ENCODE data around the gene LAG3. TPM values are rescaled to one million over a fixed set of nuclear protein-coding genes. Genes with fewer than 3 reads are reported as not detected.

LAG3 gene
- total and polyA plus RNA-seq, 10 of the 15 experiments (the other 5 are each of a cell fraction or from before 2014, with no cell fraction given): 0.52 to 4.2 (median 1.0) TPM; not detected in 1

DNA sequence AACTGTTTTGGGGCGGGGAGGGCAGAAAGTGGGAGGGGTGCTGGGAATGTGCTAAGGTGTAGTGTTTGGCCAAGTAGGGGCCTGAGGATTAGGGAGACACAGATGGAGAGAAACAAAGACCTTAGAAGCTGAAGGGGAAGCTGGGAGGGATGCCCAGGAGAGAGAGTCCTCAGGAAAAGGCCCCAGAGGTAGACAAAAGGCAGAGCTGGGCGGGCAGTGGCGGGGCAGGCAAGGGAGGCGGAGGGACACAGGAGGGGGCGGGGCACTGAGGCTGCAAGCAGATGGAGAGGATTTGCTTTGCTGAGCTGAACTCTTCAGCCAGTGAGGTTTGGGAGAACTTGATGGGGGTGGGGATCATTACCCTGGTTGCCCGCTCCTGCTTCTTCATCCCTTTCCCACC, 3.3 kb upstream of the LAG3 start:
- TF ChIP-seq ETV6 (conservative IDR thresholded peaks at IDR 0.05 in 1 of 2, IDR thresholded peaks at IDR 0.05 in 1 of 2; ENCODE audit: borderline replicate concordance in 1 of 2, low read depth in 1 of 2) (no peak), TCF3 (IDR thresholded peaks at IDR 0.05; ENCODE audit: borderline replicate concordance, insufficient read depth, low read depth, low read length) (no peak), NFYB (IDR thresholded peaks at IDR 0.05; ENCODE audit: insufficient read depth, low read depth, low read length) (no peak), EGR1 (IDR thresholded peaks at IDR 0.05; ENCODE audit: borderline replicate concordance in 1 of 2, low read depth in 2 of 2, low read length in 2 of 2) (no peak), EP300 (IDR thresholded peaks at IDR 0.05; ENCODE audit: borderline replicate concordance in 1 of 2, control insufficient read depth in 1 of 2, low read depth in 2 of 2, low read length in 2 of 2) (no peak), RBBP5 (conservative IDR thresholded peaks at IDR 0.05) (no peak), POLR2AphosphoS2 (IDR thresholded peaks at IDR 0.05; ENCODE audit: low read depth, low read length) (no peak), NFXL1 (IDR thresholded peaks at IDR 0.05; ENCODE audit: borderline replicate concordance) (no peak)
- in situ Hi-C loops (cut with MboI) (no loop called here), intact Hi-C loops (cut with micrococcal nuclease; ENCODE audit: unreplicated experiment) (no loop called here)
- ChIA-PET POLR2A (interaction anchor here (0.6 to 1.5 kb wide), 3 partner anchors 10 to 247 kb away, joined by 3 to 4 read pairs (median 4); partner anchors contain the start of gene MLF2), SMC1A (ENCODE audit: uncharacterized antibody, unreplicated experiment) (interaction anchor here (1.7 kb wide), 1 partner anchor 10 kb away, joined by 5 read pairs; no protein-coding TSS in a partner anchor), CTCF (interaction anchor here (0.6 to 1.7 kb wide), 4 partner anchors 9 to 44 kb away, joined by 3 to 8 read pairs (median 4); partner anchors contain the start of gene MLF2), RAD21 (ENCODE audit: unreplicated experiment) (interaction anchor here (3.3 kb wide), 1 partner anchor 16 kb away, joined by 18 read pairs; the partner anchor contains the start of gene MLF2)
- 88% methylated on average over 3 of the region's 6 CpGs for WGBS (ENCODE audit: insufficient coverage, insufficient replicate concordance, low lambda C conversion rate, missing lambda C conversion rate)
- Histone ChIP-seq H3K9me3 (replicated peaks; ENCODE audit: control insufficient read depth, insufficient read depth, low read length) (no peaks in the 10 kb centered on the region), H3K27me3 (replicated peaks in 1 of 2; ENCODE audit: control insufficient read depth in 2 of 2, insufficient read depth in 2 of 2, low read length in 1 of 2) (no peaks in the 10 kb centered on the region), H3K4me2 (ENCODE audit: control insufficient read depth, insufficient read depth) (peak overlapping the region; percentile 90; the same call in 1 of the 2 replicates), H3K79me2 (ENCODE audit: control insufficient read depth, insufficient read depth, low read length) (peaks cover 16% of the 10 kb centered on the region), H3K9ac (ENCODE audit: control insufficient read depth, insufficient read depth, low read length) (no peak overlapping the region), H2AFZ (ENCODE audit: control insufficient read depth, low read depth, low read length) (no peak overlapping the region), H3K4me1 (ENCODE audit: control insufficient read depth, insufficient read depth, low read length) (peaks cover 44% of the 10 kb centered on the region), H3K27ac (ENCODE audit: control insufficient read depth, insufficient read depth) (no peak overlapping the region), H3K36me3 (ENCODE audit: control insufficient read depth in 2 of 2, insufficient read depth in 2 of 2, low read length in 1 of 2) (no peaks in the 10 kb centered on the region), H3K4me3 (no peak overlapping the region), H4K20me1 (ENCODE audit: control insufficient read depth, insufficient read depth) (no peaks in the 10 kb centered on the region)
- ATAC-seq: no peak
- BruUV-seq (replicated peaks): no TSS peak
- no peak for DNase-seq (ENCODE audit: low read depth, low spot score)
- no peak for FAIRE-seq

Measured in GM12878 (cell line).